Peyer's patch (tissue), 4 donors: ENCODE data around the gene RAC3.

Experiments
- CTCF ChIP-seq, 6 experiments: fragments of 450-650 bp in 4 of 6; fragments of 200-600 bp in 2 of 6; sonication (generic) in 1 of 6; IDR thresholded peaks; one replicate each; pipeline ENCODE4 v1.5.1; 2017 to 2019; ENCODE audit warnings: antibody characterized with exemption in 6 of 6, mild to moderate bottlenecking in 3 of 6, moderate library complexity in 1 of 6
- POLR2A ChIP-seq, 2 donors: fragments of 450-650 bp; IDR thresholded peaks; one replicate each; pipeline ENCODE4 v1.5.1; 2017; ENCODE audit warnings: antibody characterized with exemption in 2 of 2, mild to moderate bottlenecking in 2 of 2, moderate library complexity in 2 of 2

- no peak for TF ChIP-seq CTCF (IDR thresholded peaks at IDR 0.05)
- TF ChIP-seq POLR2A (IDR thresholded peaks at IDR 0.05), result no peak
Observed at GRCh38 chr17:82031303-82031884, at the start of gene RAC3.
